Mesothelial cell of epicardium (in vitro differentiated cells): ENCODE data around the gene TBC1D17. TPM values are rescaled to one million over a fixed set of nuclear protein-coding genes. Genes with fewer than 3 reads are reported as not detected.

Experiments used
- DNase-seq, 2 experiments: peaks; one replicate each; pipeline ENCODE4 v3.0.0; 2021; ENCODE audit warnings: low spot score in 2 of 2; ENCODE audit not compliant: unreplicated experiment in 2 of 2
- H3K27ac Mint-ChIP-seq: 2 replicates; pipeline ENCODE4 v1.8.0; 2021; ENCODE audit warnings: mixed read lengths
- H3K27me3 Mint-ChIP-seq: 2 replicates; pipeline ENCODE4 v1.8.0; 2021; ENCODE audit warnings: low read depth, mixed read lengths
- H3K36me3 Mint-ChIP-seq: 2 replicates; pipeline ENCODE4 v1.8.0; 2021; ENCODE audit warnings: mixed read lengths
- H3K4me1 Mint-ChIP-seq: 2 replicates; pipeline ENCODE4 v1.8.0; 2021; ENCODE audit warnings: mixed read lengths
- H3K4me3 Mint-ChIP-seq: 2 replicates; pipeline ENCODE4 v1.8.0; 2021; ENCODE audit warnings: mild to moderate bottlenecking, moderate library complexity, mixed read lengths
- H3K9me3 Mint-ChIP-seq: 2 replicates; pipeline ENCODE4 v1.8.0; 2021; ENCODE audit warnings: mixed read lengths
- total RNA-seq: library from RNA; stranded (reverse); gene quantifications from 3 replicates; pipeline ENCODE4 v1.2.1, GENCODE V29; 2021
- TF ChIP-seq, protein P1 (sequence below): fragments of 200-600 bp; sonication (generic); IDR thresholded peaks from one replicate; pipeline ENCODE4 v1.5.0; 2021; ENCODE audit warnings: antibody characterized with exemption; ENCODE audit not compliant: unreplicated experiment

TBC1D17 gene
- total RNA-seq, 1 donor from 2014 or later, result 49.7 TPM

DNA sequence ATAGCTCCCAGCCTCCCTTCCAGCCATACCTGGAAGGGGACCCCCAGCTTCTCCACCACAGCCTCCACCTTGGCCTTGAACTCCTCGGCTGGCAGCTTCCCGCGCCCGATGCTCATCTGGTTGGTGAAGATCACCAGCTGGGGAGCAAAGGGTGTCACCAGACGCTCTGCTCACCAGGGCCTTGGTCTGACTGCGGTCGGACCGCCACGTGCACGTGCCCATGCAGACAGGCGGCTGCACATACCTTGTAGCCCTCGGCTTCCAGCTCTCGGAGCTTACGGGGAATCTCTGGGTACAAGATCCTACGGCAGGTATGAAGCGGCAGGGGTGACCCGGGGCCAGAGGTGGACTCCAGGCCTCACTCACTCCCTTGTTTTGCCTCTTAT, 13.6 kb upstream of the TBC1D17 start:
- Mint-ChIP-seq H3K4me3 (no peak overlapping the region), H3K9me3 (no peaks in the 10 kb centered on the region), H3K27ac (no peak overlapping the region), H3K36me3 (peaks cover 12% of the 10 kb centered on the region), H3K27me3 (no peaks in the 10 kb centered on the region), H3K4me1 (peaks cover 33% of the 10 kb centered on the region)
- no peak for DNase-seq
- TF ChIP-seq, protein P1, sequence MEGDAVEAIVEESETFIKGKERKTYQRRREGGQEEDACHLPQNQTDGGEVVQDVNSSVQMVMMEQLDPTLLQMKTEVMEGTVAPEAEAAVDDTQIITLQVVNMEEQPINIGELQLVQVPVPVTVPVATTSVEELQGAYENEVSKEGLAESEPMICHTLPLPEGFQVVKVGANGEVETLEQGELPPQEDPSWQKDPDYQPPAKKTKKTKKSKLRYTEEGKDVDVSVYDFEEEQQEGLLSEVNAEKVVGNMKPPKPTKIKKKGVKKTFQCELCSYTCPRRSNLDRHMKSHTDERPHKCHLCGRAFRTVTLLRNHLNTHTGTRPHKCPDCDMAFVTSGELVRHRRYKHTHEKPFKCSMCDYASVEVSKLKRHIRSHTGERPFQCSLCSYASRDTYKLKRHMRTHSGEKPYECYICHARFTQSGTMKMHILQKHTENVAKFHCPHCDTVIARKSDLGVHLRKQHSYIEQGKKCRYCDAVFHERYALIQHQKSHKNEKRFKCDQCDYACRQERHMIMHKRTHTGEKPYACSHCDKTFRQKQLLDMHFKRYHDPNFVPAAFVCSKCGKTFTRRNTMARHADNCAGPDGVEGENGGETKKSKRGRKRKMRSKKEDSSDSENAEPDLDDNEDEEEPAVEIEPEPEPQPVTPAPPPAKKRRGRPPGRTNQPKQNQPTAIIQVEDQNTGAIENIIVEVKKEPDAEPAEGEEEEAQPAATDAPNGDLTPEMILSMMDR, result no peak

DNA sequence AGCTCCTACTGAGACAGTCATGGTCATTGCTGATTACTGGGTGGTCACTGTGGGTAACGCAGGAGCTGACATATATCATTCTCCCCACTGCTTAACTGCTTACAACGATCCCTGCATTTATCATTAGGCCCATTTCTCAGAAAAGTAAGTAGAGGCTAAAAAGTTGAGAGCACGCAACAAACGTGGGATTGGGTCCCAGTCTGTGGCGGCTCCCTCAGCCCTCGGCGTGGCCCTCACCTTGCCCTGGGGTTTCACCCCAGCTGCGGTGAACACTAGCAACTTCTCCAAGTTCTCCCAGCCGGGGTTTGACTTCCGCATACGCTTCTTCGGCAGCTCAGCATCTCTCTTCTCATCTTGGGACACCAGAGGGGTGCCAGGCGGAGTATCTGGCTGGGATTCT, 12.6 kb upstream of the TBC1D17 start:
- Mint-ChIP-seq H3K36me3 (peaks cover 12% of the 10 kb centered on the region), H3K9me3 (no peaks in the 10 kb centered on the region), H3K27me3 (no peaks in the 10 kb centered on the region), H3K27ac (peak overlapping the region; percentile 80), H3K4me1 (peaks cover 33% of the 10 kb centered on the region), H3K4me3 (no peak overlapping the region)
- TF ChIP-seq, protein P1, result no peak
- DNase-seq, result no peak

DNA sequence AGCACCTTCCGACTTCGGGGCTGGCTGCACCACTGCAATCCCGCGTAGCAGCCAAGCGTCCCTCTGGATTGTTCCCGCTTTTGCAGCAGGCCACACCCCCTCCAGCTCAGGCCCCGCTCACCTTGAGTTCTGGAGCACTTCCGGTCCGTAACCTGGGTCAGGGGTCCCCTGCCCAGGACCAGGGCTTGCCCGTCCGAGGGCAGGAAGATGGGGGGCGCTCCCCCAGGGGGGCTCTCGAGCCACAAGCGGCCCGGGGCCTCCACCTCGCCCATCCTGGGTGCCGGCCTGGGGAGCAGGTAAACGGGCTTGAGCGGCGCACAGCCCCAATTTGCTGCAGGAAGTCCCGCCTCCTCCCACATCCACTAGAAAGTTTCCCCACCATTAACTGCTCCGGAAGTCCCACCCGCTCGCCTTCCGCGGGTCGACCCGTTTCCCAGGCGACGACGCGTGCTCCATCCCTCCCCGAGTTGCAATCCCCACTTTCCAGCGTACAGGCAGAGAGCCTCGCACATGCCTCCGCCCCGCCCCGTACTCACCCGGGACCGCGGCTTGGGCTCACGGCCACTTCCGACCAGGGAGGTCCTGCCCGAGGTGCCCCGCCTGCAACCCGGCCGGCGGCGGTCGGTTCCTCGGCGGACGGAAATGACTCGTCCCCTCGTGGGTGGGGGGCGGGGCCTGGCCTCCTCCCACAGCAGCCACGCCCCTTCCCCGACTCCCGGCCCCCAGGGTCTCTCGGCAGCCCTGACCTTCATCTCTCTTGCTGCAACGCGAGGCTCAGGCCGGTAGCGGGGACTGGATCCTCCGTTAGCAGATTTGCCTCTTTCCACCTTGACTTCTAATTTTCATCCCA, 10.3 kb upstream of the TBC1D17 start, which contains the start of gene PNKP:
Gene PNKP, minus strand, starts transcription at position 644 of the 850 bp plus-strand sequence. Its CDS starts 372 bp downstream, at position 272.
- no peaks in the 10 kb centered on the region for H3K27me3 Mint-ChIP-seq
- TF ChIP-seq, protein P1, result no peak

DNA sequence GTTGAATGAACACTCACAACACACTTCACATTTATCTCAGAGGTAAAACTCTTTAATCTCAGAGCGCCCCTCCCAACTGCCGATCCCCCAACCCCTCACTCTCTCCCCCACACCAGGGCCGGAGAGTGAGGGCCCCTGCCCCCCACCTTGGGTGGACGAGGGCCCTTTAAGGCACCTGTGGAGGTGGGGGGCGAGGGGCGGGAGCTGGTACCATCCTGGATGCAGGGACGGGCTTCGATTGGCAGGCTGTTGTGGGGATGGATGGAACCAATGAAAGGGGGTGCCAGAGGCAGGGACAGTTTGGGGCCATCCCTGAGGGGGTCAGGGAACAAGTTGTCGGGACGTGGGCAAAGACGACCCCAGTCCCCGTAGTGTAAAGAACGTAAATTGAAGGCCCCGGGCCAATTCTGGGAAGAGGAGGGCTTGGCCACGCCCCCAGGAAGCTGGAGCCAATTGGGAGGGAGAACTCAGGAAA, 8.5 kb upstream of the TBC1D17 start:
- no peak overlapping the region for H3K4me3 Mint-ChIP-seq
- TF ChIP-seq, protein P1, result no peak
- DNase-seq, result no peak
- no peak overlapping the region for H3K27ac Mint-ChIP-seq
- peaks cover 39% of the 10 kb centered on the region for H3K4me1 Mint-ChIP-seq
- no peaks in the 10 kb centered on the region for H3K9me3 Mint-ChIP-seq
- H3K36me3 Mint-ChIP-seq, result peaks cover 8% of the 10 kb centered on the region
- H3K27me3 Mint-ChIP-seq, result no peaks in the 10 kb centered on the region

More for the DNA sequence above, 10.3 kb upstream of the TBC1D17 start, which contains the start of gene PNKP:
- Mint-ChIP-seq H3K36me3 (peaks cover 13% of the 10 kb centered on the region), H3K4me3 (no peak within 1 kb of the TSS), H3K4me1 (peaks cover 40% of the 10 kb centered on the region), H3K27ac (peak within 1 kb of the TSS; percentile 80), H3K9me3 (no peaks in the 10 kb centered on the region)
- DNase-seq, result peak; percentile 73 to 87

DNA sequence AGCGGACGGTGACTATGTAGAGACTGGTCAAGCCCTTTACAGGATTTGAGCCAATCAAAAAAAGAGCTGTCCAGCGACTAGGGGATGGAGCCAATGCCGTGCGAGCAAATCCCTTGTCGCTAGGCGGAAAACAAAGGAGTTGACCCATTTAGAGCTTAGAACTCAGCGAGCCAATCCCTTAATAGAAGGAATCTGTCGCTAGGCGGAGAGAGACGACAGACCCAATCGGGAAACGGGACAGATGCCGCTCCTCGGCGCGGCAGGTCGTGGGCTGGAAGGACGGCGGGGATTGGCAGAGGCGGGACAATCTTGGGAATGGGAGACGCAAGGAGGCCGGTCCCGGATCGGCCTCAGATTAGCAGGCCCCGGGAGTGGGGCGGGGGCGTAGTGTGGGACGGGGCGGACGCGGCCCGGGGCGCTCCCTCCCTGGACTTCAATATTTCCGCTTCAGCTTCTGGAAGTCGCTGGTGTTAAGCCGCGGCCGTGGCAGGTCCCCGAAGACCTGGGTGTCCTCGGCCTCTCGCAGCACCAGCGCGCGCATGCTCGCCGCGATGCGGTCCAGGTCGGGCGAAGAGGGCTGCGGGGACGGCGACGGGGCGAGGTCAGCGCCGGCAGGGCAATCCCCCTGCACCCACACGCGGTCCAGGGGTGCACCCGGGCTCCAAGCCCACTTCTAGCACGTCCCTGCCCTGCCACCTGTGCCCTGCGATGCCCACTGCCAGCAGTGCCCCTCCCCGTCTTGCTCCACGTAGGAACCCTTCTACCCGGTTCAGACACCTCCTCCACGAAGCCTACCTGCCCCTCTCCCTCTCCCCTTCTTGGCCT, 7.8 kb upstream of the TBC1D17 start:
- peaks cover 8% of the 10 kb centered on the region for H3K36me3 Mint-ChIP-seq
- peaks cover 39% of the 10 kb centered on the region for H3K4me1 Mint-ChIP-seq
- TF ChIP-seq, protein P1, result no peak
- H3K27me3 Mint-ChIP-seq, result no peaks in the 10 kb centered on the region
- no peaks in the 10 kb centered on the region for H3K9me3 Mint-ChIP-seq
- peak overlapping the region; percentile 92 for H3K27ac Mint-ChIP-seq
- peak; percentile 86 to 98 for DNase-seq
- no peak overlapping the region for H3K4me3 Mint-ChIP-seq
